ENCODE results near the gene ZNF532. TPM values are rescaled to one million over a fixed set of nuclear protein-coding genes. Genes with fewer than 3 reads are reported as not detected.

The ZNF532 gene
- total RNA-seq, 1 donor from 2014 or later, result 1.5 TPM

DNA sequence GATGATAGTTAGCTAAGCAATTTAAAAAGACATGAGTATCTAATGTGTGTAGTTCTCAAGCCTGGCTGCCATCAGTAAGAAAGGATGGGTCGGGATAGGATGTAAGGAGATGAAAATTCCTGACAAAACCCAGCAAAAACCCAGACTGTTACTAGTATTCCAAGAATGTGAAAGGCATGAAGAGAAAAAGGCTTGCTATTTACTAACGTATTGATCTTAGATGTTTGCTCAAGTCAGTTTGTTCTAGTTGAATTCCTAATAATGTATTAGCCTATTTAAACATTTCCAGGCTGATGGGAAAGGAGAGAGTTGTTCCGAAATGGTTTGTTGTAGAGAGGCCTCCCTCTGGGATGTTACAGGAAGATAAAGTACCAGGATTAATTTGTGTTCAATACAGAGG lies 88.2 kb downstream of the ZNF532 start:
- H3K9me3 Mint-ChIP-seq, result no peaks in the 10 kb centered on the region
- H3K27ac Mint-ChIP-seq, result no peak overlapping the region
- DNase-seq (ENCODE audit: low spot score), result no peak
- no peak overlapping the region for H3K4me3 Mint-ChIP-seq
- peaks cover 9% of the 10 kb centered on the region for H3K27me3 Mint-ChIP-seq (ENCODE audit: insufficient read depth)
- no peaks in the 10 kb centered on the region for H3K36me3 Mint-ChIP-seq (ENCODE audit: low read depth)
- intact Hi-C loops (cut with micrococcal nuclease), result no loop called here
- no peaks in the 10 kb centered on the region for H3K4me1 Mint-ChIP-seq (ENCODE audit: low read depth)

DNA sequence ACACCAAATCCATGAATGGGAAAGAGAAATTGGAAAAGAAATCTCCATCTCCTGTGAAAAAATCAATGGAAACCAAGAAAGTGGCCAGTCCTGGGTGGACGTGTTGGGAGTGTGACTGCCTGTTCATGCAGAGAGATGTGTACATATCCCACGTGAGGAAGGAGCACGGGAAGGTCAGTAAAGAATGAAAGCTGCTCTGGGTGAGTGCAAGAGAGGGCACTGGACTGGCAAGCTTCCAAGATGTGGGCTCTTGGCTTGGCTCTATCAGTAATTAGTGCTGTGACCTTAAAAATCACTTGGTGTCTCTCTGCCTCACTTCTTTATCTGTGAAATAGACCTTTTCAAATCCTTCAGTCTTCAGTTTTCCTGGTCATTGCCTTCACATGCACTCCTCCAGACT lies 89.0 kb downstream of the ZNF532 start:
- H3K4me3 Mint-ChIP-seq, result no peak overlapping the region

GRCh38 chr18:58955001-58955400 lies 90.3 kb downstream of the ZNF532 start:
- no peak for DNase-seq (ENCODE audit: low spot score)
- H3K4me1 Mint-ChIP-seq (ENCODE audit: low read depth), result no peaks in the 10 kb centered on the region
- H3K36me3 Mint-ChIP-seq (ENCODE audit: low read depth), result no peaks in the 10 kb centered on the region
- intact Hi-C loops (cut with micrococcal nuclease), result no loop called here
- no peaks in the 10 kb centered on the region for H3K9me3 Mint-ChIP-seq
- H3K4me3 Mint-ChIP-seq, result no peak overlapping the region
- H3K27ac Mint-ChIP-seq, result no peak overlapping the region
- H3K27me3 Mint-ChIP-seq (ENCODE audit: insufficient read depth), result peaks cover 6% of the 10 kb centered on the region

More for the DNA sequence above, 89.0 kb downstream of the ZNF532 start:
- H3K4me1 Mint-ChIP-seq (ENCODE audit: low read depth), result no peaks in the 10 kb centered on the region
- H3K27me3 Mint-ChIP-seq (ENCODE audit: insufficient read depth), result peaks cover 6% of the 10 kb centered on the region
- DNase-seq (ENCODE audit: low spot score), result no peak
- intact Hi-C loops (cut with micrococcal nuclease), result no loop called here
- no peak overlapping the region for H3K27ac Mint-ChIP-seq
- no peaks in the 10 kb centered on the region for H3K36me3 Mint-ChIP-seq (ENCODE audit: low read depth)
- H3K9me3 Mint-ChIP-seq, result no peaks in the 10 kb centered on the region

GRCh38 chr18:58955738-58956137 lies 91.1 kb downstream of the ZNF532 start:
- intact Hi-C loops (cut with micrococcal nuclease), result no loop called here
- Mint-ChIP-seq H3K27me3 (ENCODE audit: insufficient read depth) (peaks cover 8% of the 10 kb centered on the region), H3K27ac (no peak overlapping the region), H3K4me1 (ENCODE audit: low read depth) (no peaks in the 10 kb centered on the region), H3K4me3 (no peak overlapping the region), H3K36me3 (ENCODE audit: low read depth) (no peaks in the 10 kb centered on the region), H3K9me3 (no peaks in the 10 kb centered on the region)
- no peak for DNase-seq (ENCODE audit: low spot score)

DNA sequence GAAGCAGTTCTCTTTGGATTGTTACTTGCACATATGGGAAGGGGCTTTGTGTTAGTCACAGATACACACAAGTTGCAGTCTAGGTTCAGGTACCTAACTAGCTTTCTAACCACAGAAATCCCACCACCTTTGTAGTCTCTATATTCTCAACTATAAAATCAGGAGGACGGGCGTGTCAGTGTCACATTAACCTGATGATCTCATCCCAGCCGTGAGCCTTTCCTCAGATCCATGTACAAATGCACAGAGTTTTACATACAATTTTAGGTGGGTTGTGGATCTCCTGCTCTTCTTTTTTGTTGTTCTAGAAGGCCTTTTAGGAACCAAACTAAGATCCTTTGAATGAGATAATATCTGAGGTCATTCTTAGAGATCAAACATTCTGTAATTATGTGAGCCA lies 94.0 kb downstream of the ZNF532 start:
- no peaks in the 10 kb centered on the region for H3K4me1 Mint-ChIP-seq (ENCODE audit: low read depth)
- intact Hi-C loops (cut with micrococcal nuclease), result no loop called here
- H3K27me3 Mint-ChIP-seq (ENCODE audit: insufficient read depth), result peaks cover 5% of the 10 kb centered on the region
- no peak overlapping the region for H3K27ac Mint-ChIP-seq
- no peak overlapping the region for H3K4me3 Mint-ChIP-seq
- DNase-seq (ENCODE audit: low spot score), result no peak
- no peaks in the 10 kb centered on the region for H3K9me3 Mint-ChIP-seq
- H3K36me3 Mint-ChIP-seq (ENCODE audit: low read depth), result no peaks in the 10 kb centered on the region

GRCh38 chr18:58960508-58960907 lies 95.8 kb downstream of the ZNF532 start:
- intact Hi-C loops (cut with micrococcal nuclease), result no loop called here

GRCh38 chr18:58960946-58961722 lies 96.5 kb downstream of the ZNF532 start:
- Mint-ChIP-seq H3K9me3 (no peaks in the 10 kb centered on the region), H3K27me3 (ENCODE audit: insufficient read depth) (peaks cover 5% of the 10 kb centered on the region), H3K27ac (no peak overlapping the region), H3K4me1 (ENCODE audit: low read depth) (no peaks in the 10 kb centered on the region), H3K36me3 (ENCODE audit: low read depth) (no peaks in the 10 kb centered on the region), H3K4me3 (no peak overlapping the region)
- DNase-seq (ENCODE audit: low spot score), result no peak
- intact Hi-C loops (cut with micrococcal nuclease), result no loop called here

More at GRCh38 chr18:58960508-58960907, 95.8 kb downstream of the ZNF532 start:
- Mint-ChIP-seq H3K9me3 (no peaks in the 10 kb centered on the region), H3K27ac (no peak overlapping the region), H3K4me3 (no peak overlapping the region), H3K4me1 (ENCODE audit: low read depth) (no peaks in the 10 kb centered on the region), H3K36me3 (ENCODE audit: low read depth) (no peaks in the 10 kb centered on the region), H3K27me3 (ENCODE audit: insufficient read depth) (peaks cover 5% of the 10 kb centered on the region)
- no peak for DNase-seq (ENCODE audit: low spot score)

DNA sequence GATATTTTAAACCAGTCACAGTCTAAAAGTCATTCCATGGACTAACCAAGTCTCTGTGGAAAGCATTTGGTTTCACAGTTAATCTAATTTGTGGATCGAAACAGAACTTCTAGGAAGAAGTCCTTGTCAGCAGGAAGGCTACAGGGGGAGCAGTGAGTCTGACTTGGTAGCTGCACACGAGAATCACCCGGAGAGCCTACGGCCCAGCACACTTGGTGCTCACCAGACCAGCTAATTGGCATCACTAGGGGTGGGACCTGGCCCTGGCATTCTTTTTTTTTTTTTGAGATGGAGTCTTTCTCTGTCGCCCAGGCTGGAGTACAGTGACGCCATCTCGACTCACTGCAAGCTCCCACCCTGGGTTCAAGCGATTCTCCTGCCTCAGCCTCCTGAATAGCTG lies 97.7 kb downstream of the ZNF532 start:
- Mint-ChIP-seq H3K27ac (no peak overlapping the region), H3K27me3 (ENCODE audit: insufficient read depth) (peaks cover 3% of the 10 kb centered on the region), H3K4me1 (ENCODE audit: low read depth) (no peaks in the 10 kb centered on the region), H3K9me3 (no peaks in the 10 kb centered on the region), H3K36me3 (ENCODE audit: low read depth) (no peaks in the 10 kb centered on the region), H3K4me3 (no peak overlapping the region)
- DNase-seq (ENCODE audit: low spot score), result no peak
- intact Hi-C loops (cut with micrococcal nuclease), result no loop called here

DNA sequence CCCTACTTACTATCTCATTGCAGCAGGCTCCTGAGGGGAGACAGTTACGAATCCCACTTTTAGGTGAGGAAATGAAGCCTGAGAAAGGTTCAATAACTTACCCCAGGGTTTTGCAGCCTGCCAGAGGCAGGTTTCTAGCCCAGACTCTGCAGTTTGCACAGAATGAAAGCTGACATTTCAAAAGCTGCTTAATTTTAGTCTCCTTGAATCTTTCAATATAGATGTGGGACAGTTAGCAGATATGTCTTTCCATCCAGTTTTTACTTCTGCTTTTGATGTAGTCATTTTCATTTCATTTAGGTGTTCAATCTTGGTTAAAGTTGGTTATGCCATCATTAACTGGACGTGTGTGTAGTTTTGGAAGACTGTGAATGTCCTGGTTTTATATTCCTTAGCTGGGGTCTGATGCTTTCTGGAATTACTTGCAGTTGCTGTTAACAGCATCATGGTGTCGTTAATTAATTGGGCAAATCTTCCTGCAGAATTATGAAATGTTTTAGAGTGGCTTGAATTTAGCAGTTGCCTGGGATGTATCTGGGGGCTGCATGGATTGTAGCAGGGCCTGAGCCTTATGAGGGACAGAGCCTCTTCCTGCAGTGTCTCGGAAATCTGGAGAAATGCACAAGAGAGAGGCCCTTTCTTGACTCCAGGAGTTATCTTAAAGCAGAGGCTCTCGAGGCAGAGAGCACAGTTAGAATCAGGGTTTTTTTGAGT lies 100.8 kb downstream of the ZNF532 start:
- Mint-ChIP-seq H3K27ac (no peak overlapping the region), H3K27me3 (ENCODE audit: insufficient read depth) (peaks cover 2% of the 10 kb centered on the region), H3K36me3 (ENCODE audit: low read depth) (no peaks in the 10 kb centered on the region), H3K9me3 (no peaks in the 10 kb centered on the region), H3K4me1 (ENCODE audit: low read depth) (no peaks in the 10 kb centered on the region), H3K4me3 (no peak overlapping the region)
- no peak for DNase-seq (ENCODE audit: low spot score)
- intact Hi-C loops (cut with micrococcal nuclease), result no loop called here

- no peaks in the 10 kb centered on the region for H3K4me1 Mint-ChIP-seq (ENCODE audit: low read depth)
- intact Hi-C loops (cut with micrococcal nuclease), result no loop called here
- peaks cover 2% of the 10 kb centered on the region for H3K27me3 Mint-ChIP-seq (ENCODE audit: insufficient read depth)
- H3K27ac Mint-ChIP-seq, result no peak overlapping the region
- H3K36me3 Mint-ChIP-seq (ENCODE audit: low read depth), result no peaks in the 10 kb centered on the region
- no peak overlapping the region for H3K4me3 Mint-ChIP-seq
- H3K9me3 Mint-ChIP-seq, result no peaks in the 10 kb centered on the region
- DNase-seq (ENCODE audit: low spot score), result no peak
Observed at GRCh38 chr18:58966005-58966677, 101.5 kb downstream of the ZNF532 start.

GRCh38 chr18:58966704-58967103 lies 102.0 kb downstream of the ZNF532 start:
- DNase-seq (ENCODE audit: low spot score), result no peak
- no peaks in the 10 kb centered on the region for H3K4me1 Mint-ChIP-seq (ENCODE audit: low read depth)
- no peak overlapping the region for H3K4me3 Mint-ChIP-seq
- no peaks in the 10 kb centered on the region for H3K9me3 Mint-ChIP-seq
- no peaks in the 10 kb centered on the region for H3K36me3 Mint-ChIP-seq (ENCODE audit: low read depth)
- no peak overlapping the region for H3K27ac Mint-ChIP-seq
- peaks cover 2% of the 10 kb centered on the region for H3K27me3 Mint-ChIP-seq (ENCODE audit: insufficient read depth)
- intact Hi-C loops (cut with micrococcal nuclease), result no loop called here

- no peaks in the 10 kb centered on the region for H3K36me3 Mint-ChIP-seq (ENCODE audit: low read depth)
- intact Hi-C loops (cut with micrococcal nuclease), result no loop called here
- H3K4me1 Mint-ChIP-seq (ENCODE audit: low read depth), result no peaks in the 10 kb centered on the region
- H3K27me3 Mint-ChIP-seq (ENCODE audit: insufficient read depth), result peaks cover 4% of the 10 kb centered on the region
- DNase-seq (ENCODE audit: low spot score), result no peak
- no peak overlapping the region for H3K4me3 Mint-ChIP-seq
- no peak overlapping the region for H3K27ac Mint-ChIP-seq
- H3K9me3 Mint-ChIP-seq, result no peaks in the 10 kb centered on the region
Observed at GRCh38 chr18:58967751-58968254, 103.1 kb downstream of the ZNF532 start.
